SU-DHL-6 (cell line): Measurements from ENCODE around the gene SHMT2.

Experiments
- H2AFZ ChIP-seq: fragments of 200-600 bp; sonication (generic); 2 replicates; pipeline ENCODE4 v1.6.1; 2014; ENCODE audit warnings: low read depth, mild to moderate bottlenecking, moderate library complexity, mixed read lengths, antibody characterized with exemption, low read length; ENCODE audit not compliant: severe bottlenecking
- H3F3A ChIP-seq: fragments of 200-600 bp; shearing (Covaris generic); 2 replicates; pipeline ENCODE4 v1.6.0; 2016; ENCODE audit warnings: antibody characterized with exemption, mild to moderate bottlenecking; ENCODE audit not compliant: insufficient read depth
- H3K27ac ChIP-seq: fragments of 200-600 bp; sonication (generic); 2 replicates; pipeline ENCODE4 v1.5.1; 2016; ENCODE audit warnings: low read depth, mild to moderate bottlenecking, low read length, moderate library complexity, mixed read lengths
- H3K27me3 ChIP-seq: fragments of 200-600 bp; sonication (generic), shearing (Covaris generic); 2 replicates; pipeline ENCODE4 v1.6.0; 2014; ENCODE audit warnings: mild to moderate bottlenecking, low read length
- H3K36me3 ChIP-seq: fragments of 200-600 bp; sonication (generic); 2 replicates; pipeline ENCODE4 v1.6.1; 2014; ENCODE audit warnings: mild to moderate bottlenecking, low read length, mixed read lengths
- H3K4me2 ChIP-seq: fragments of 300-600, 200-600 bp; shearing (Covaris generic), sonication (generic); 2 replicates; pipeline ENCODE4 v1.6.0; 2014; ENCODE audit warnings: low read length, low read depth, mild to moderate bottlenecking; ENCODE audit not compliant: poor library complexity, severe bottlenecking
- H3K4me3 ChIP-seq: fragments of 200-600 bp; sonication (generic); 2 replicates; pipeline ENCODE4 v1.5.1; 2014; ENCODE audit warnings: antibody characterized with exemption, low read length, mild to moderate bottlenecking, mixed read lengths; ENCODE audit not compliant: insufficient read depth, poor library complexity, severe bottlenecking
- H3K79me2 ChIP-seq: fragments of 200-600 bp; sonication (generic); 2 replicates; pipeline ENCODE4 v1.6.1; 2014; ENCODE audit warnings: mild to moderate bottlenecking, low read length, moderate library complexity; ENCODE audit not compliant: insufficient read depth
- H3K9ac ChIP-seq: fragments of 200-600 bp; sonication (generic); 2 replicates; pipeline ENCODE4 v1.7.0; 2014; ENCODE audit warnings: mild to moderate bottlenecking, low read length
- H3K9me2 ChIP-seq: fragments of 200-600 bp; sonication (generic); replicated peaks from 2 replicates; pipeline ENCODE4 v1.6.1; 2014; ENCODE audit warnings: low read length; ENCODE audit not compliant: insufficient read depth
- H3K9me3 ChIP-seq: fragments of 200-600 bp; sonication (generic); 2 replicates; pipeline ENCODE4 v1.6.1; 2014; ENCODE audit warnings: low read length, mixed read lengths; ENCODE audit not compliant: insufficient read depth
- H4K20me1 ChIP-seq: fragments of 200-600 bp; sonication (generic); 2 replicates; pipeline ENCODE4 v1.6.1; 2014; ENCODE audit warnings: low read depth, mild to moderate bottlenecking, antibody characterized with exemption, low read length, moderate library complexity, mixed read lengths
- CTCF ChIP-seq: fragments of 200-600 bp; sonication (generic); IDR thresholded peaks from one replicate; pipeline ENCODE4 v1.5.1; 2017; ENCODE audit warnings: antibody characterized with exemption, mild to moderate bottlenecking, low read length, moderate library complexity; ENCODE audit not compliant: insufficient read depth, poor library complexity, severe bottlenecking
- EZH2phosphoT487 ChIP-seq: fragments of 200-600 bp; sonication (generic), shearing (Covaris generic); conservative IDR thresholded peaks from 2 replicates; pipeline ENCODE4 v1.6.1; 2018; ENCODE audit warnings: mild to moderate bottlenecking, antibody characterized with exemption, low read length, moderate library complexity, mixed read lengths

The SHMT2 gene

GRCh38 chr12:57237596-57237931 is 8.1 kb downstream of the SHMT2 start:
- Histone ChIP-seq H4K20me1 (no peaks in the 10 kb centered on the region), H3K4me2 (no peak overlapping the region), H3K27me3 (no peaks in the 10 kb centered on the region), H2AFZ (no peak overlapping the region), H3K4me3 (no peak overlapping the region), H3K9ac (no peak overlapping the region), H3K9me3 (no peaks in the 10 kb centered on the region), H3F3A (peaks cover 40% of the 10 kb centered on the region), H3K27ac (no peak overlapping the region), H3K79me2 (no peaks in the 10 kb centered on the region), H3K9me2 (no peaks in the 10 kb centered on the region), H3K36me3 (0 out of 2 replicates have a peak, but pooled peaks cover 10% of the 10 kb centered on the region)
- no peak for TF ChIP-seq CTCF
- TF ChIP-seq EZH2phosphoT487 = no peak

GRCh38 chr12:57237932-57238853 is 8.7 kb downstream of the SHMT2 start:
- Histone ChIP-seq H3K9me2 (no peaks in the 10 kb centered on the region), H3K9ac (peak overlapping the region; percentile 92), H3K79me2 (no peaks in the 10 kb centered on the region), H3K27ac (no peak overlapping the region), H3K4me2 (peak overlapping the region; percentile 88), H3K27me3 (no peaks in the 10 kb centered on the region), H3K4me3 (peak overlapping the region; percentile 51), H2AFZ (peak overlapping the region; percentile 3), H4K20me1 (no peaks in the 10 kb centered on the region), H3K36me3 (0 out of 2 replicates have a peak, but pooled peaks cover 5% of the 10 kb centered on the region), H3F3A (peaks cover 42% of the 10 kb centered on the region), H3K9me3 (no peaks in the 10 kb centered on the region)
- no peak for TF ChIP-seq EZH2phosphoT487
- no peak for TF ChIP-seq CTCF

- Histone ChIP-seq H3K4me3 (peak overlapping the region; percentile 70), H3K27me3 (no peaks in the 10 kb centered on the region), H3K27ac (peak overlapping the region; percentile 88), H3K79me2 (no peaks in the 10 kb centered on the region), H3K9me3 (no peaks in the 10 kb centered on the region), H3K9me2 (no peaks in the 10 kb centered on the region), H4K20me1 (no peaks in the 10 kb centered on the region), H3K9ac (peak overlapping the region; percentile 92), H2AFZ (peak overlapping the region; percentile 45), H3F3A (peaks cover 40% of the 10 kb centered on the region), H3K4me2 (peak overlapping the region; percentile 88), H3K36me3 (no peaks in the 10 kb centered on the region)
- TF ChIP-seq EZH2phosphoT487 (no peak), CTCF (peak; percentile 99)
Observed at GRCh38 chr12:57238854-57239554, 9.5 kb downstream of the SHMT2 start.
